WTC11 (cell line): ENCODE results near the gene PTPRF. TPM values are rescaled to one million over a fixed set of nuclear protein-coding genes. Genes with fewer than 3 reads are reported as not detected.

Experiments used
- ATAC-seq: fragments of 200-7000 bp; cut with Tn5 transposase; 2 replicates; pipeline ENCODE4 v1.10.0; 2021; ENCODE audit warnings: mild to moderate bottlenecking, moderate library complexity
- CTCF ChIA-PET: fragments of 300-600 bp; sonication (Branson Sonifier 250); formaldehyde crosslinking; loops from one replicate; lab custom pipeline; 2021; ENCODE audit warnings: antibody characterized with exemption; lab: Charles Lee
- POLR2A ChIA-PET: fragments of 350-600 bp; sonication (Branson Sonifier 250); formaldehyde crosslinking; loops from one replicate; lab custom pipeline; 2021; ENCODE audit warnings: antibody characterized with exemption; lab: Charles Lee
- DNase-seq: peaks from one replicate; pipeline ENCODE4 v3.0.0; 2021; ENCODE audit warnings: low spot score
- H3K27ac Mint-ChIP-seq: 2 replicates; pipeline ENCODE4 v1.8.0; 2021; ENCODE audit warnings: mixed read lengths
- H3K27me3 Mint-ChIP-seq: 2 replicates; pipeline ENCODE4 v1.8.0; 2021; ENCODE audit warnings: low read depth, mild to moderate bottlenecking, moderate library complexity, mixed read lengths
- H3K36me3 Mint-ChIP-seq: 2 replicates; pipeline ENCODE4 v1.8.0; 2021; ENCODE audit warnings: mixed read lengths
- H3K4me1 Mint-ChIP-seq: 2 replicates; pipeline ENCODE4 v1.8.0; 2022; ENCODE audit warnings: mixed read lengths
- H3K4me3 Mint-ChIP-seq: 2 replicates; pipeline ENCODE4 v1.8.0; 2021; ENCODE audit warnings: mild to moderate bottlenecking, moderate library complexity, mixed read lengths
- H3K9me3 Mint-ChIP-seq: 2 replicates; pipeline ENCODE4 v1.8.0; 2021; ENCODE audit warnings: mixed read lengths
- AFF4 ChIP-seq: sonication (generic); formaldehyde crosslinking; IDR thresholded peaks from 2 replicates; pipeline ENCODE4 v1.8.1; 2023; ENCODE audit warnings: mild to moderate bottlenecking, missing genetic modification reagents, borderline replicate concordance
- ATF6 ChIP-seq: sonication (generic); formaldehyde crosslinking; IDR thresholded peaks from 2 replicates; pipeline ENCODE4 v1.8.1; 2023; ENCODE audit warnings: mild to moderate bottlenecking, missing genetic modification reagents
- EMX1 ChIP-seq: fragments of 250-450 bp; sonication (Bioruptor Pico); IDR thresholded peaks from 2 replicates; pipeline ENCODE4 v1.8.0; 2021; ENCODE audit warnings: mild to moderate bottlenecking
- ESRRA ChIP-seq: sonication (generic); formaldehyde crosslinking; IDR thresholded peaks from 2 replicates; pipeline ENCODE4 v1.8.1; 2022; ENCODE audit warnings: mild to moderate bottlenecking, missing genetic modification reagents, borderline replicate concordance
- FOXP1 ChIP-seq: sonication (generic); formaldehyde crosslinking; IDR thresholded peaks from 2 replicates; pipeline ENCODE4 v1.8.0; 2022; ENCODE audit warnings: missing genetic modification reagents, mild to moderate bottlenecking, moderate library complexity, borderline replicate concordance
- GRHL2 ChIP-seq: fragments of 250-450 bp; sonication (Bioruptor Pico); IDR thresholded peaks from 2 replicates; pipeline ENCODE4 v1.8.0; 2022; ENCODE audit warnings: mild to moderate bottlenecking, moderate library complexity; ENCODE audit not compliant: insufficient replicate concordance, severe bottlenecking
- GTF2I ChIP-seq: fragments of 250-450 bp; sonication (Bioruptor Pico); conservative IDR thresholded peaks from 2 replicates; pipeline ENCODE4 v1.4.0; 2021; ENCODE audit warnings: mild to moderate bottlenecking
- NFATC4 ChIP-seq: fragments of 250-450 bp; sonication (Bioruptor Pico); IDR thresholded peaks from 2 replicates; pipeline ENCODE4 v1.9.0; 2021; ENCODE audit warnings: mild to moderate bottlenecking
- SOX15 ChIP-seq: fragments of 250-450 bp; sonication (Bioruptor Pico); IDR thresholded peaks from 2 replicates; pipeline ENCODE4 v1.9.0; 2021; ENCODE audit warnings: mild to moderate bottlenecking
- SP1 ChIP-seq: sonication (generic); formaldehyde crosslinking; conservative IDR thresholded peaks from 2 replicates; pipeline ENCODE4 v1.8.1; 2022; ENCODE audit warnings: missing genetic modification reagents
- STAT6 ChIP-seq: sonication (generic); formaldehyde crosslinking; conservative IDR thresholded peaks from 2 replicates; pipeline ENCODE4 v1.8.1; 2023; ENCODE audit warnings: mild to moderate bottlenecking, low read depth, missing genetic modification reagents, moderate library complexity
- USF2 ChIP-seq: sonication (generic); formaldehyde crosslinking; IDR thresholded peaks from 2 replicates; pipeline ENCODE4 v1.8.1; 2023; ENCODE audit warnings: mild to moderate bottlenecking, missing genetic modification reagents, moderate library complexity
- ZNF396 ChIP-seq: fragments of 250-450 bp; sonication (Bioruptor Pico); IDR thresholded peaks from 2 replicates; pipeline ENCODE4 v1.8.0; 2021; ENCODE audit warnings: mild to moderate bottlenecking, moderate library complexity, borderline replicate concordance
- ZNF512 ChIP-seq: sonication (generic); formaldehyde crosslinking; IDR thresholded peaks from 2 replicates; pipeline ENCODE4 v1.8.1; 2022; ENCODE audit warnings: missing genetic modification reagents, borderline replicate concordance
- total RNA-seq: library from RNA; stranded (reverse); gene quantifications from 3 replicates; pipeline ENCODE4 v1.2.3, GENCODE V29; 2021

Gene PTPRF
- total RNA-seq, 1 experiment from 2014 or later: 248 TPM

GRCh38 chr1:43542527-43543458 is 12.1 kb downstream of the PTPRF start:
- H3K4me1 Mint-ChIP-seq: peaks cover 57% of the 10 kb centered on the region
- peaks cover 19% of the 10 kb centered on the region for H3K36me3 Mint-ChIP-seq
- ATAC-seq: no peak
- H3K27ac Mint-ChIP-seq: no peak overlapping the region
- no peaks in the 10 kb centered on the region for H3K27me3 Mint-ChIP-seq
- no peak for DNase-seq
- ChIA-PET POLR2A (no interaction called here), CTCF (interaction anchor here (3.2 kb wide), 1 partner anchor 12 kb away, joined by 12 read pairs; no protein-coding TSS in a partner anchor)
- TF ChIP-seq ATF6 (CRISPR knock-in tag): no peak
- TF ChIP-seq FOXP1 (CRISPR knock-in tag): no peak
- TF ChIP-seq STAT6 (CRISPR knock-in tag): no peak
- no peak for TF ChIP-seq SOX15 (CRISPR knock-in tag)
- no peak for TF ChIP-seq NFATC4
- no peaks in the 10 kb centered on the region for H3K9me3 Mint-ChIP-seq
- no peak overlapping the region for H3K4me3 Mint-ChIP-seq

GRCh38 chr1:43543567-43543966 is 12.9 kb downstream of the PTPRF start:
- Mint-ChIP-seq H3K4me1 (peaks cover 59% of the 10 kb centered on the region), H3K27me3 (no peaks in the 10 kb centered on the region), H3K36me3 (peaks cover 12% of the 10 kb centered on the region; the same call in 1 of the 2 replicates), H3K4me3 (no peak overlapping the region), H3K9me3 (no peaks in the 10 kb centered on the region), H3K27ac (peak overlapping the region; percentile 34; the same call in 1 of the 2 replicates)
- ChIA-PET CTCF (interaction anchor here (1.4 kb wide), 1 partner anchor 15 kb away, joined by 3 read pairs; no protein-coding TSS in a partner anchor), POLR2A (interaction anchor here (1.2 kb wide), 1 partner anchor 107 kb away, joined by 4 read pairs; the partner anchor contains the start of gene KDM4A)
- ATAC-seq: no peak
- DNase-seq: no peak
- TF ChIP-seq EMX1 (CRISPR knock-in tag) (no peak), GTF2I (no peak), AFF4 (no peak), ESRRA (CRISPR knock-in tag) (no peak), GRHL2 (CRISPR knock-in tag) (no peak)

- Mint-ChIP-seq H3K4me1 (peaks cover 65% of the 10 kb centered on the region), H3K36me3 (peaks cover 4% of the 10 kb centered on the region; the same call in 1 of the 2 replicates), H3K27ac (peak overlapping the region; percentile 87), H3K4me3 (peak overlapping the region; percentile 25; the same call in 1 of the 2 replicates), H3K9me3 (no peaks in the 10 kb centered on the region), H3K27me3 (no peaks in the 10 kb centered on the region)
- DNase-seq (no peak), ATAC-seq (no peak)
- POLR2A ChIA-PET: interaction anchor here (1.2 to 2.0 kb wide), 3 partner anchors 12 to 105 kb away, joined by 5 to 9 read pairs (median 5); partner anchors contain the start of gene KDM4A
- TF ChIP-seq USF2 (no peak), ZNF396 (CRISPR knock-in tag) (no peak), ZNF512 (no peak), SP1 (CRISPR knock-in tag) (0 out of 2 replicates have a peak, but pooled peaks have one; percentile 4)
- CTCF ChIA-PET: interaction anchor here (1.2 to 2.1 kb wide), 4 partner anchors 8 to 45 kb away, joined by 3 to 22 read pairs (median 4); no protein-coding TSS in a partner anchor
These were observed 14.6 kb downstream of the PTPRF start for GRCh38 chr1:43545339-43545694.
